ENCODE data around the gene HPN. TPM values are rescaled to one million over a fixed set of nuclear protein-coding genes. Genes with fewer than 3 reads are reported as not detected.

Gene HPN
- total and polyA plus RNA-seq, 10 donors = 0.86 to 4.3 (median 2.2) TPM

DNA sequence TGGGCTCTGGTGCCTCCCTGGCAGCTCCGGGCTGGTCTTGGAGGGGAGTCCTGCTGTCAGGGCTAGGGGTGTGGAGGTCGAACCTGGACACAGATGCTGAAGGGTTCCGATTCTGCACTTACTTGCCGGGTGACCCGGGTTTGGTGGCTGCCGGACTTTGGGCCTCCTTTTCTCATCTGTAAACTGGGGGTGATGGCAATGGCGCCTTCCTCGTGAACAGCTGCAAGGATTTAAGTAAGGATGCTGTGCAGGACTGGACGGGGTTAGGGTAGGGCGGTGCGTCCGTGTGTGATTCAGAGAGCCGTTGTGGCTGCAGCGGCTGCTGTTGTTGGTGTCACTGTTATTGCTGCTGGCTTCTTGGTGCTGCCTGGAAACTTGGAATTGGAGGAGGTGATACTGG lies 2.4 kb downstream of the HPN start:
- no peak overlapping the region for H3K4me3 ChIP-seq
- DNase-seq = no peak
- no peaks in the 10 kb centered on the region for H3K9me3 ChIP-seq
- intact Hi-C loops (cut with DNase I; ENCODE audit: low total_unique reads) = no loop called here
- H3K4me1 ChIP-seq = peaks cover 37 to 77% (median 59%) of the 10 kb centered on the region in 6 donors
- TF ChIP-seq POLR2AphosphoS5 (IDR thresholded peaks at IDR 0.05) (no peak), POLR2A (IDR thresholded peaks at IDR 0.05) (no peak)
- TF ChIP-seq, protein P1, sequence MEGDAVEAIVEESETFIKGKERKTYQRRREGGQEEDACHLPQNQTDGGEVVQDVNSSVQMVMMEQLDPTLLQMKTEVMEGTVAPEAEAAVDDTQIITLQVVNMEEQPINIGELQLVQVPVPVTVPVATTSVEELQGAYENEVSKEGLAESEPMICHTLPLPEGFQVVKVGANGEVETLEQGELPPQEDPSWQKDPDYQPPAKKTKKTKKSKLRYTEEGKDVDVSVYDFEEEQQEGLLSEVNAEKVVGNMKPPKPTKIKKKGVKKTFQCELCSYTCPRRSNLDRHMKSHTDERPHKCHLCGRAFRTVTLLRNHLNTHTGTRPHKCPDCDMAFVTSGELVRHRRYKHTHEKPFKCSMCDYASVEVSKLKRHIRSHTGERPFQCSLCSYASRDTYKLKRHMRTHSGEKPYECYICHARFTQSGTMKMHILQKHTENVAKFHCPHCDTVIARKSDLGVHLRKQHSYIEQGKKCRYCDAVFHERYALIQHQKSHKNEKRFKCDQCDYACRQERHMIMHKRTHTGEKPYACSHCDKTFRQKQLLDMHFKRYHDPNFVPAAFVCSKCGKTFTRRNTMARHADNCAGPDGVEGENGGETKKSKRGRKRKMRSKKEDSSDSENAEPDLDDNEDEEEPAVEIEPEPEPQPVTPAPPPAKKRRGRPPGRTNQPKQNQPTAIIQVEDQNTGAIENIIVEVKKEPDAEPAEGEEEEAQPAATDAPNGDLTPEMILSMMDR (IDR thresholded peaks at IDR 0.05 in 8 of 11, conservative IDR thresholded peaks at IDR 0.05 in 3 of 11) = no peak
- H3K36me3 ChIP-seq = no peaks in the 10 kb centered on the region
- no peak overlapping the region for H3K27ac ChIP-seq
- peaks cover 0 to 25% (median 0%) of the 10 kb centered on the region in 7 donors for H3K27me3 ChIP-seq (replicated peaks in 1 of 7)
- 87 to 96% (median 90%) methylated on average over 14 of the region's 14 CpGs for WGBS, 5 donors

DNA sequence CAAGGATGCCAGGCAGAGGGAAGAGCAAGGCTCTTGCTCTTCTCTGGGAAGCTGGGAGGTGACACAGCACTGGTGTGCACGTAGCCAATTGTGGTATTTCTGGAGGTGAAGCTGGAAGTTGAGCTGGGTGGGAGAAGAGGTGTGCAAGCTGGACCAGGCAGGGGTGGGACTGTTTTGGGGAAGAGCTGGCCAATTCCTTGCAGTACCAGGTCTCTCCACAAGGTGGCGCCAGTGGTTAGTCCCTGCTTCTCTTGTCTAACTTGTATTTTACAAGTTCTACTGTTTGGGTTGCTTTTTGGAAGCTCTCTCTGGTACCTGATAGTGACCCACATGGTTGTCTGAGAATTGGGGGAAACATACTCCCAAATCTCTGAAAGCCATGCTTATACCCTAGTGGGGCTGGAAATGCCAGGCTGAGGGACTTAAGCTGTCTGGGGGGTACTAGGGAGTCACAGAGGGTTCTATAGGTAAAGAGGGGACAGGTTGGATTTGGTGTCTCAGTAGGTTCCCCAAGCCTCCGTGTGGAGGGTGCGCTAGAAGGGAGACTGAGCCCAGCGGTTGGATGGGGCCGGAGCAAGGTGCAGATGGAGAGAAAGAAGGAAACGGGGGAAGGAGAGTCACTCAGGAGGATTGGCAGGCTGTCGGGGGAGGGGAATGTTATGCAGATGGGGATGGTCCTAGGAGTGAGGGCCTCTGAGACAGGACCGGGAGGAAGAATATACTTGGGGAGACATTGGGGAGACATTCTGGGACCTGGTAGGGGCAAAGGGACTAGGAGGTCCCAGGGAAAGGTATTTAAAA lies 3.0 kb downstream of the HPN start:
- Histone ChIP-seq H3K9me3 (no peaks in the 10 kb centered on the region), H3K27ac (no peak overlapping the region), H3K4me3 (no peak overlapping the region), H3K4me1 (peaks cover 31 to 71% (median 53%) of the 10 kb centered on the region in 6 donors), H3K27me3 (replicated peaks in 1 of 7) (peaks cover 0 to 23% (median 0%) of the 10 kb centered on the region in 7 donors), H3K36me3 (no peaks in the 10 kb centered on the region)
- no peak for DNase-seq
- TF ChIP-seq POLR2AphosphoS5 (IDR thresholded peaks at IDR 0.05) = no peak
- no peak for TF ChIP-seq POLR2A (IDR thresholded peaks at IDR 0.05)
- TF ChIP-seq, protein P1 (IDR thresholded peaks at IDR 0.05 in 8 of 11, conservative IDR thresholded peaks at IDR 0.05 in 3 of 11) = peak; percentile 84 to 97 (median 92)
- 52 to 63% (median 55%) methylated on average over 9 of the region's 9 CpGs for WGBS, 5 donors
- intact Hi-C loops (cut with DNase I; ENCODE audit: low total_unique reads) = no loop called here

DNA sequence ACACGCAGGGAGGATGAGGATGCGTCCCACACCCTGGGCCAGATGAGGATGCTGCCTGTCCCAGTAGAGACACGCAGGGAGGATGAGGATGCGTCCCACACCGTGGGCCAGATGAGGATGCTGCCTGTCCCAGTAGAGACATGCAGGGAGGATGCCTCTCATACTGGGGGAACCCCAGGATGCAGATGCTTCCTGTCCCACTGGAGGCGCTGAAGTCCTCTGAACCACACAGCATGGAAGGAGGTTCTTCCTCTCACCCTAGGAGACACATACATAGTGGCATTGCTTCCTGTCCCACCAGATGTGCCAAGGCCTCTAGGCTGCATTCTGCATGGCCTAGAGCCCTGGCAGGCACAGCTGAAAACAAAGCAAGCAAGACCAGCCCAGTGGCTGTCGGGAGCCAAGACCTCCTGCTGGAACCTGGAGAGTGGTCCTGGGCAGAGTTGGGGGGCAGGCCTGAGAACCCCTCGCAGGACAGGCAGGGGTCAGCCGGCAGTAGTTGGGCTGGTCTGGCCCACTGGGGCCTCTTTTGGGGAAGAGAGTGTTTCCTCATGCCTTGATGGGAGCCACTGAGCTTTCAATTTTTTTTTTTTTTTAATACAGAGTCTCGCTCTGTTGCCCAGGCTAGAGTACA lies 4.3 kb downstream of the HPN start:
- WGBS, 5 donors = 12 to 38% (median 17%) methylated on average over 5 to 10 of the region's 10 CpGs
- TF ChIP-seq, protein P1 (IDR thresholded peaks at IDR 0.05 in 8 of 11, conservative IDR thresholded peaks at IDR 0.05 in 3 of 11) = peak in 9 of 11 experiments; percentile 4 to 57 (median 40)
- TF ChIP-seq POLR2AphosphoS5 (IDR thresholded peaks at IDR 0.05) (peak; percentile 40 to 90 (median 76)), POLR2A (IDR thresholded peaks at IDR 0.05) (no peak)
- H3K27me3 ChIP-seq (replicated peaks in 1 of 7) = peaks cover 0 to 10% (median 0%) of the 10 kb centered on the region in 7 donors
- H3K4me3 ChIP-seq = no peak overlapping the region
- intact Hi-C loops (cut with DNase I; ENCODE audit: low total_unique reads) = no loop called here
- no peak for DNase-seq
- no peaks in the 10 kb centered on the region for H3K9me3 ChIP-seq
- peaks cover 18 to 58% (median 40%) of the 10 kb centered on the region in 6 donors for H3K4me1 ChIP-seq
- peak overlapping the region in 5 of 8 donors; percentile 14 to 58 (median 28) for H3K27ac ChIP-seq
- no peaks in the 10 kb centered on the region for H3K36me3 ChIP-seq

DNA sequence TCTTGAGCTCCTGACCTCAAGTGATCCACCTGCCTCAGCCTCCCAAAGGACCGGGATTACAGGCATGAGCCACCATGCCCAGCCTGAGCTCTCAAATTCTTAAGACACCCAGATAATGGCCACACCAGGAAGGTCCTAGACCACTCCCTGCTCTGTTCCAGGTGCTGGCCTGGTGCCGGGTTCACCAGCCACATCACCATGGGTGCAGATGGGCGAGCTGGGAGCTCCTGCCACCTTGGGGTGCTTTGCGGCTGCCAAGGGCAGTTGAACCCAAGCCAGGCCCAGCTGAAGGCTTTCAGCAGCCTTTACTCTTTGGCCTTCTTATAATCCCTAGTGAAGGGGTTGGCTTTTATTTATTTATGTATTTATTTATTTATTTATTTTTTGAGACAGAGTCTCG lies 4.9 kb downstream of the HPN start:
- DNase-seq = no peak
- 88 to 95% (median 94%) methylated on average over 4 to 5 of the region's 5 CpGs for WGBS, 5 donors

More for the DNA sequence above, 4.9 kb downstream of the HPN start:
- peaks cover 11 to 52% (median 33%) of the 10 kb centered on the region in 6 donors for H3K4me1 ChIP-seq
- intact Hi-C loops (cut with DNase I; ENCODE audit: low total_unique reads) = no loop called here
- TF ChIP-seq, protein P1 (IDR thresholded peaks at IDR 0.05 in 8 of 11, conservative IDR thresholded peaks at IDR 0.05 in 3 of 11) = no peak
- TF ChIP-seq POLR2A (IDR thresholded peaks at IDR 0.05) = no peak
- no peak for TF ChIP-seq POLR2AphosphoS5 (IDR thresholded peaks at IDR 0.05)
- no peaks in the 10 kb centered on the region for H3K36me3 ChIP-seq
- H3K4me3 ChIP-seq = no peak overlapping the region
- no peak overlapping the region for H3K27ac ChIP-seq
- no peaks in the 10 kb centered on the region for H3K9me3 ChIP-seq
- peaks cover 0 to 3% (median 0%) of the 10 kb centered on the region in 7 donors for H3K27me3 ChIP-seq (replicated peaks in 1 of 7)
